Measurements from ENCODE around the gene SLC35F4.

Gene SLC35F4

GRCh38 chr14:57660208-57660607 is 205.7 kb downstream of the SLC35F4 start:
- no peak for DNase-seq
- no peaks in the 10 kb centered on the region for H3K27me3 ChIP-seq (replicated peaks)
- in situ Hi-C loops (cut with HindIII; ENCODE audit: low pct_ligation_motif_present, low sequenced_read_pairs): no loop called here
- H3K4me3 ChIP-seq (ENCODE audit: low read depth, low read length): no peak overlapping the region
- no peak overlapping the region for H3K27ac ChIP-seq
- H3K36me3 ChIP-seq (replicated peaks): no peaks in the 10 kb centered on the region
- TF ChIP-seq, protein P1, sequence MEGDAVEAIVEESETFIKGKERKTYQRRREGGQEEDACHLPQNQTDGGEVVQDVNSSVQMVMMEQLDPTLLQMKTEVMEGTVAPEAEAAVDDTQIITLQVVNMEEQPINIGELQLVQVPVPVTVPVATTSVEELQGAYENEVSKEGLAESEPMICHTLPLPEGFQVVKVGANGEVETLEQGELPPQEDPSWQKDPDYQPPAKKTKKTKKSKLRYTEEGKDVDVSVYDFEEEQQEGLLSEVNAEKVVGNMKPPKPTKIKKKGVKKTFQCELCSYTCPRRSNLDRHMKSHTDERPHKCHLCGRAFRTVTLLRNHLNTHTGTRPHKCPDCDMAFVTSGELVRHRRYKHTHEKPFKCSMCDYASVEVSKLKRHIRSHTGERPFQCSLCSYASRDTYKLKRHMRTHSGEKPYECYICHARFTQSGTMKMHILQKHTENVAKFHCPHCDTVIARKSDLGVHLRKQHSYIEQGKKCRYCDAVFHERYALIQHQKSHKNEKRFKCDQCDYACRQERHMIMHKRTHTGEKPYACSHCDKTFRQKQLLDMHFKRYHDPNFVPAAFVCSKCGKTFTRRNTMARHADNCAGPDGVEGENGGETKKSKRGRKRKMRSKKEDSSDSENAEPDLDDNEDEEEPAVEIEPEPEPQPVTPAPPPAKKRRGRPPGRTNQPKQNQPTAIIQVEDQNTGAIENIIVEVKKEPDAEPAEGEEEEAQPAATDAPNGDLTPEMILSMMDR (IDR thresholded peaks at IDR 0.05; ENCODE audit: low read depth, low read length, missing control alignments): no peak

- in situ Hi-C loops (cut with HindIII; ENCODE audit: low pct_ligation_motif_present, low sequenced_read_pairs): no loop called here
- no peaks in the 10 kb centered on the region for H3K36me3 ChIP-seq (replicated peaks)
- TF ChIP-seq, protein P1 (IDR thresholded peaks at IDR 0.05; ENCODE audit: low read depth, low read length, missing control alignments): no peak
- H3K4me3 ChIP-seq (ENCODE audit: low read depth, low read length): no peak overlapping the region
- H3K27ac ChIP-seq: no peak overlapping the region
- H3K27me3 ChIP-seq (replicated peaks): no peaks in the 10 kb centered on the region
- no peak for DNase-seq
Observed at GRCh38 chr14:57659052-57659451, 206.8 kb downstream of the SLC35F4 start.

GRCh38 chr14:57657487-57657886 is 208.4 kb downstream of the SLC35F4 start:
- no peak for DNase-seq
- Histone ChIP-seq H3K4me3 (ENCODE audit: low read depth, low read length) (no peak overlapping the region), H3K27ac (no peak overlapping the region), H3K27me3 (replicated peaks) (no peaks in the 10 kb centered on the region), H3K36me3 (replicated peaks) (no peaks in the 10 kb centered on the region)
- in situ Hi-C loops (cut with HindIII; ENCODE audit: low pct_ligation_motif_present, low sequenced_read_pairs): no loop called here
- TF ChIP-seq, protein P1 (IDR thresholded peaks at IDR 0.05; ENCODE audit: low read depth, low read length, missing control alignments): no peak

DNA sequence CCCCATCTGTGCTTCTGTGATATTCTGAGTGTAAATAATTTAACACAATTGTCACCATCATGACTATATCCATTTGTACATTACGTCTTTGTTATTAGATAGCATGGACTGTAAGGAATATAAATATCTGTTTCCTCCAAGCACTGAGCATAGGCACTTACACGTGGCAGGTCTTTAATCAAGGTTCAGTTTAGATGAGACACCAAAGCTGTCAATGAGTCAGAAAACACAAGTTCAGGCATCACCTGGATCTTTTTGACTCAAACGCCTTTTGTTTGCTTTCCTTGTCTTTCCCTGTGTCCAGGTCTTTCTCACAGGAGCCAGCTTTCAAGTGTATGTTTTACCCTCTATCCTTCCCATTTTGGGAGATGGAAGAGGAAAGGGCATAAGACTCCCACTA is 209.0 kb downstream of the SLC35F4 start:
- Histone ChIP-seq H3K27ac (no peak overlapping the region), H3K36me3 (replicated peaks) (no peaks in the 10 kb centered on the region), H3K27me3 (replicated peaks) (no peaks in the 10 kb centered on the region), H3K4me3 (ENCODE audit: low read depth, low read length) (no peak overlapping the region)
- TF ChIP-seq, protein P1 (IDR thresholded peaks at IDR 0.05; ENCODE audit: low read depth, low read length, missing control alignments): no peak
- in situ Hi-C loops (cut with HindIII; ENCODE audit: low pct_ligation_motif_present, low sequenced_read_pairs): no loop called here
- no peak for DNase-seq

GRCh38 chr14:57652769-57653168 is 213.1 kb downstream of the SLC35F4 start:
- Histone ChIP-seq H3K27ac (no peak overlapping the region), H3K27me3 (replicated peaks) (no peaks in the 10 kb centered on the region), H3K36me3 (replicated peaks) (no peaks in the 10 kb centered on the region), H3K4me3 (ENCODE audit: low read depth, low read length) (no peak overlapping the region)
- DNase-seq: no peak
- in situ Hi-C loops (cut with HindIII; ENCODE audit: low pct_ligation_motif_present, low sequenced_read_pairs): no loop called here
- TF ChIP-seq, protein P1 (IDR thresholded peaks at IDR 0.05; ENCODE audit: low read depth, low read length, missing control alignments): no peak

DNA sequence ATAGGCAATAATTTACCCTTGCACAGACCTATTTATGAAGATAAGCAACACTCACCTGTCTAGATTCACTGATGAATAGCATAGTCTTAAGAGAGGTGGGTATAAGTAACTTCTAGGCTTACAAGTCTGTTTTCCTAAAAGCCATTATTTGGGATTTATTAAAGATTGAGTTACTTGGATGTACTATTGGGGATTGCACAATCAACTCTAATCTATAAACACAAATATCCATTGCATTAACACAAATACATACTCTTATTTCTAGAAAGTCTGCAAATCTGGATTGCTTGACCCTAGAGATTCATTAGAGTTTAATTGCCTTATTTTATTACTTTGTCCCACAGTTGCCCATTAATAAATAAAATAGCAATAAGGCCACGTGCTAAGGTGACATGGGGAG is 224.1 kb downstream of the SLC35F4 start:
- Histone ChIP-seq H3K4me3 (ENCODE audit: low read depth, low read length) (no peak overlapping the region), H3K27ac (no peak overlapping the region), H3K27me3 (replicated peaks) (no peaks in the 10 kb centered on the region), H3K36me3 (replicated peaks) (no peaks in the 10 kb centered on the region)
- no peak for DNase-seq
- in situ Hi-C loops (cut with HindIII; ENCODE audit: low pct_ligation_motif_present, low sequenced_read_pairs): no loop called here
- TF ChIP-seq, protein P1 (IDR thresholded peaks at IDR 0.05; ENCODE audit: low read depth, low read length, missing control alignments): no peak
